H9 (cell line): ENCODE results near the gene IGSF22. TPM values are rescaled to one million over a fixed set of nuclear protein-coding genes. Genes with fewer than 3 reads are reported as not detected.

ENCODE experiments used
- DNase-seq: peaks from one replicate; pipeline ENCODE4 v3.0.0-alpha.2; 2017
- H2AFZ ChIP-seq: one replicate; pipeline ENCODE4 v1.6.1; 2013; ENCODE audit warnings: mild to moderate bottlenecking, low read length, control low read depth, moderate library complexity
- H2AK5ac ChIP-seq: 2 replicates; pipeline ENCODE4 v1.6.1; 2013; ENCODE audit warnings: low read length, control low read depth, mixed read lengths; ENCODE audit not compliant: insufficient read length
- H2BK120ac ChIP-seq: one replicate; pipeline ENCODE4 v1.6.1; 2013; ENCODE audit warnings: low read depth, mild to moderate bottlenecking, low read length, control low read depth, inconsistent platforms; ENCODE audit not compliant: poor library complexity, severe bottlenecking
- H2BK12ac ChIP-seq: 2 replicates; pipeline ENCODE4 v1.6.1; 2013; ENCODE audit warnings: low read length, control low read depth, mixed read lengths, low read depth; ENCODE audit not compliant: insufficient read length
- H2BK15ac ChIP-seq: 2 replicates; pipeline ENCODE4 v1.6.1; 2013; ENCODE audit warnings: low read depth, low read length, control low read depth
- H2BK20ac ChIP-seq: one replicate; pipeline ENCODE4 v1.6.1; 2013; ENCODE audit warnings: low read depth, mild to moderate bottlenecking, low read length, control low read depth, inconsistent platforms; ENCODE audit not compliant: poor library complexity, severe bottlenecking
- H2BK5ac ChIP-seq: 2 replicates; pipeline ENCODE4 v1.6.1; 2013; ENCODE audit warnings: low read length, control low read depth, mixed read lengths; ENCODE audit not compliant: insufficient read length
- H3K14ac ChIP-seq: 2 replicates; pipeline ENCODE4 v1.6.1; 2013; ENCODE audit warnings: low read length, control low read depth; ENCODE audit not compliant: insufficient read depth
- H3K18ac ChIP-seq: 2 replicates; pipeline ENCODE4 v1.6.1; 2013; ENCODE audit warnings: low read depth, mild to moderate bottlenecking, mixed read lengths, low read length, control low read depth; ENCODE audit not compliant: insufficient read length
- H3K23ac ChIP-seq: 2 replicates; pipeline ENCODE4 v1.6.1; 2013; ENCODE audit warnings: low read length, control low read depth, mixed read lengths, low read depth; ENCODE audit not compliant: insufficient read length
- H3K23me2 ChIP-seq: 2 replicates; pipeline ENCODE4 v1.6.1; 2013; ENCODE audit warnings: low read depth, mild to moderate bottlenecking, mixed read lengths, low read length, control low read depth; ENCODE audit not compliant: insufficient read length, poor library complexity, severe bottlenecking
- H3K27ac ChIP-seq: 2 replicates; pipeline ENCODE4 v1.5.1; 2013; ENCODE audit warnings: low read length, control low read depth, mixed read lengths, low read depth; ENCODE audit not compliant: insufficient read length
- H3K27me3 ChIP-seq: 2 replicates; pipeline ENCODE4 v1.6.1; 2013; ENCODE audit warnings: low read length, control low read depth, inconsistent platforms; ENCODE audit not compliant: insufficient read depth
- H3K4ac ChIP-seq: 2 replicates; pipeline ENCODE4 v1.6.1; 2013; ENCODE audit warnings: low read depth, mild to moderate bottlenecking, control low read depth, inconsistent platforms, low read length, moderate library complexity
- H3K4me1 ChIP-seq: 2 replicates; pipeline ENCODE4 v1.6.1; 2013; ENCODE audit warnings: low read length, control low read depth, inconsistent platforms; ENCODE audit not compliant: insufficient read depth
- H3K4me2 ChIP-seq: 2 replicates; pipeline ENCODE4 v1.6.1; 2013; ENCODE audit warnings: low read length, control low read depth, mixed read lengths; ENCODE audit not compliant: insufficient read length, insufficient read depth
- H3K56ac ChIP-seq: 2 replicates; pipeline ENCODE4 v1.6.1; 2013; ENCODE audit warnings: low read depth, mild to moderate bottlenecking, mixed read lengths, low read length, control low read depth; ENCODE audit not compliant: insufficient read length
- H3K79me1 ChIP-seq: 2 replicates; pipeline ENCODE4 v1.6.1; 2013; ENCODE audit warnings: low read depth, mild to moderate bottlenecking, moderate library complexity, low read length, control low read depth, inconsistent platforms; ENCODE audit not compliant: insufficient read depth, poor library complexity, severe bottlenecking
- H3K79me2 ChIP-seq: 2 replicates; pipeline ENCODE4 v1.6.1; 2013; ENCODE audit warnings: low read length, control low read depth, inconsistent platforms; ENCODE audit not compliant: insufficient read depth
- H3K9ac ChIP-seq: 2 replicates; pipeline ENCODE4 v1.6.1; 2013; ENCODE audit warnings: low read length, control low read depth, mixed read lengths; ENCODE audit not compliant: insufficient read length; ENCODE audit errors: extremely low read depth
- H3K9me3 ChIP-seq: one replicate; pipeline ENCODE4 v1.6.1; 2013; ENCODE audit warnings: low read depth, low read length, inconsistent platforms; ENCODE audit not compliant: control insufficient read depth
- H3T11ph ChIP-seq: one replicate; pipeline ENCODE4 v1.6.1; 2013; ENCODE audit warnings: mild to moderate bottlenecking, low read length, control low read depth, inconsistent platforms
- H4K20me1 ChIP-seq: one replicate; pipeline ENCODE4 v1.6.1; 2013; ENCODE audit not compliant: control insufficient read depth, insufficient read length, insufficient read depth
- H4K5ac ChIP-seq: 2 replicates; pipeline ENCODE4 v1.6.1; 2013; ENCODE audit warnings: low read depth, mild to moderate bottlenecking, mixed read lengths, low read length, control low read depth; ENCODE audit not compliant: insufficient read length
- H4K8ac ChIP-seq: replicated peaks from 2 replicates; pipeline ENCODE4 v1.6.1; 2013; ENCODE audit warnings: low read length, control low read depth, mixed read lengths, low read depth; ENCODE audit not compliant: insufficient read length
- H4K91ac ChIP-seq: 2 replicates; pipeline ENCODE4 v1.6.1; 2013; ENCODE audit warnings: low read depth, mild to moderate bottlenecking, moderate library complexity, mixed read lengths, low read length, control low read depth; ENCODE audit not compliant: insufficient read length
- H3K27ac Mint-ChIP-seq, 3 experiments: 2 replicates in 2 of 3; 3 replicates in 1 of 3; pipeline ENCODE4 v1.8.0; 2020 to 2021; ENCODE audit warnings: mixed read lengths in 3 of 3, mild to moderate bottlenecking in 1 of 3, moderate library complexity in 1 of 3
- H3K27me3 Mint-ChIP-seq: 2 replicates; pipeline ENCODE4 v1.8.0; 2021; ENCODE audit warnings: low read depth, mild to moderate bottlenecking, moderate library complexity, mixed read lengths
- H3K36me3 Mint-ChIP-seq, 3 experiments: 2 replicates in 2 of 3; 3 replicates in 1 of 3; pipeline ENCODE4 v1.8.0; 2020 to 2021; ENCODE audit warnings: low read depth in 3 of 3, mixed read lengths in 3 of 3; ENCODE audit not compliant: insufficient read depth in 1 of 3
- H3K4me1 Mint-ChIP-seq, 2 experiments: 2 replicates each; pipeline ENCODE4 v1.8.0; 2020; ENCODE audit warnings: mixed read lengths in 2 of 2
- H3K4me3 Mint-ChIP-seq, 2 experiments: 2 replicates in 1 of 2; 3 replicates in 1 of 2; pipeline ENCODE4 v1.8.0; 2020 to 2021; ENCODE audit warnings: mild to moderate bottlenecking in 2 of 2, mixed read lengths in 2 of 2, moderate library complexity in 1 of 2
- H3K9me3 Mint-ChIP-seq, 2 experiments: 2 replicates in 1 of 2; 3 replicates in 1 of 2; pipeline ENCODE4 v1.8.0; 2020; ENCODE audit warnings: mild to moderate bottlenecking in 2 of 2, mixed read lengths in 2 of 2, moderate library complexity in 1 of 2
- WGBS: extraction: QIAGEN DNeasy Blood & Tissue Kit; methylation state at CpG from one replicate; pipeline ENCODE4 v1.1.7; 2013; ENCODE audit warnings: missing lambda C conversion rate, low lambda C conversion rate, mixed read lengths; ENCODE audit not compliant: insufficient read length; ENCODE audit errors: extremely low coverage; 5-methylcytosine and 5-hydroxymethylcytosine counted together
- total RNA-seq: library from RNA; stranded (reverse); gene quantifications from 2 replicates; pipeline ENCODE4 v1.2.1, GENCODE V29; 2021
- TF ChIP-seq, protein P1 (sequence below): fragments of 200-600 bp; sonication (generic); conservative IDR thresholded peaks from 3 replicates; pipeline ENCODE4 v1.8.0; 2021; ENCODE audit warnings: antibody characterized with exemption, mild to moderate bottlenecking

The IGSF22 gene
- total RNA-seq, 1 experiment from 2014 or later: 0.35 TPM

- H3K79me1 ChIP-seq: no peaks in the 10 kb centered on the region
- H2BK20ac ChIP-seq: no peak overlapping the region
- H3K4me2 ChIP-seq: no peak overlapping the region
- H3K27ac ChIP-seq: no peak overlapping the region
- no peak overlapping the region for H2AFZ ChIP-seq
- H3K27me3 ChIP-seq: no peaks in the 10 kb centered on the region
- H4K91ac ChIP-seq: no peak overlapping the region
- H3K14ac ChIP-seq: no peak overlapping the region; the same call in 1 of the 2 replicates
- H3K4ac ChIP-seq: no peak overlapping the region
- H2BK120ac ChIP-seq: no peak overlapping the region
- WGBS: no CpG with 5 or more reads among the region's 10 CpGs
- no peaks in the 10 kb centered on the region for H3K9me3 ChIP-seq
- Mint-ChIP-seq H3K36me3 (no peaks in the 10 kb centered on the region; a peak in 1 of 7 replicates), H3K27me3 (peaks cover 4% of the 10 kb centered on the region), H3K4me1 (peaks cover 8 to 13% of the 10 kb centered on the region in 2 experiments), H3K9me3 (no peaks in the 10 kb centered on the region; a peak in 1 of 5 replicates), H3K4me3 (no peak overlapping the region), H3K27ac (no peak overlapping the region)
- no peaks in the 10 kb centered on the region for H3K4me1 ChIP-seq
- H3K9ac ChIP-seq: no peak overlapping the region
- no peaks in the 10 kb centered on the region for H3K23me2 ChIP-seq
- H2BK12ac ChIP-seq: no peak overlapping the region
- no peak overlapping the region for H3K56ac ChIP-seq
- H3K23ac ChIP-seq: no peak overlapping the region
- no peak overlapping the region for H2BK15ac ChIP-seq
- no peak overlapping the region for H2BK5ac ChIP-seq
- no peak overlapping the region for H4K8ac ChIP-seq
- H4K20me1 ChIP-seq: no peaks in the 10 kb centered on the region
- no peak overlapping the region for H4K5ac ChIP-seq
- H3K18ac ChIP-seq: no peak overlapping the region
- TF ChIP-seq, protein P1, sequence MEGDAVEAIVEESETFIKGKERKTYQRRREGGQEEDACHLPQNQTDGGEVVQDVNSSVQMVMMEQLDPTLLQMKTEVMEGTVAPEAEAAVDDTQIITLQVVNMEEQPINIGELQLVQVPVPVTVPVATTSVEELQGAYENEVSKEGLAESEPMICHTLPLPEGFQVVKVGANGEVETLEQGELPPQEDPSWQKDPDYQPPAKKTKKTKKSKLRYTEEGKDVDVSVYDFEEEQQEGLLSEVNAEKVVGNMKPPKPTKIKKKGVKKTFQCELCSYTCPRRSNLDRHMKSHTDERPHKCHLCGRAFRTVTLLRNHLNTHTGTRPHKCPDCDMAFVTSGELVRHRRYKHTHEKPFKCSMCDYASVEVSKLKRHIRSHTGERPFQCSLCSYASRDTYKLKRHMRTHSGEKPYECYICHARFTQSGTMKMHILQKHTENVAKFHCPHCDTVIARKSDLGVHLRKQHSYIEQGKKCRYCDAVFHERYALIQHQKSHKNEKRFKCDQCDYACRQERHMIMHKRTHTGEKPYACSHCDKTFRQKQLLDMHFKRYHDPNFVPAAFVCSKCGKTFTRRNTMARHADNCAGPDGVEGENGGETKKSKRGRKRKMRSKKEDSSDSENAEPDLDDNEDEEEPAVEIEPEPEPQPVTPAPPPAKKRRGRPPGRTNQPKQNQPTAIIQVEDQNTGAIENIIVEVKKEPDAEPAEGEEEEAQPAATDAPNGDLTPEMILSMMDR: no peak
- no peak overlapping the region for H3T11ph ChIP-seq
- no peaks in the 10 kb centered on the region for H3K79me2 ChIP-seq
- no peak overlapping the region for H2AK5ac ChIP-seq
- DNase-seq: no peak
Observed at GRCh38 chr11:18743365-18743764, 17.4 kb upstream of the IGSF22 start.
